Bronchial epithelial cell (primary cell): ENCODE measurements around the gene TSC22D3. TPM values are rescaled to one million over a fixed set of nuclear protein-coding genes. Genes with fewer than 3 reads are reported as not detected.

ENCODE experiments used
- DNase-seq: peaks from one replicate; pipeline ENCODE4 v3.0.0-alpha.2; 2010; ENCODE audit warnings: low read depth
- FAIRE-seq: peaks from 2 replicates; lab custom pipeline; 2011; peaks lifted over from hg19 to GRCh38; lab: Jason Lieb, UNC
- H3K27me3 ChIP-seq: 2 replicates; pipeline ENCODE4 v1.5.1; 2011; ENCODE audit warnings: low read length; ENCODE audit not compliant: control insufficient read depth, insufficient read depth
- H3K36me3 ChIP-seq: 2 replicates; pipeline ENCODE4 v1.5.1; 2011; ENCODE audit warnings: low read length; ENCODE audit not compliant: control insufficient read depth, insufficient read depth
- H3K4me3 ChIP-seq: 2 replicates; pipeline ENCODE4 v1.5.1; 2011; ENCODE audit warnings: mild to moderate bottlenecking, low read depth, low read length, control low read depth
- CTCF ChIP-seq: IDR thresholded peaks from 2 replicates; pipeline ENCODE4 v1.5.1; 2011; ENCODE audit warnings: mild to moderate bottlenecking, moderate library complexity, low read length, control low read depth, inconsistent platforms; ENCODE audit not compliant: insufficient read depth, severe bottlenecking
- total RNA-seq: library from RNA; depleted of rRNA; stranded (reverse); fragments of >200 nt; gene quantifications from 2 replicates; pipeline ENCODE4 v1.2.1, GENCODE V29; 2014

The TSC22D3 gene
- total RNA-seq, 1 donor from 2014 or later: 83.5 TPM

- no peak overlapping the region for H3K4me3 ChIP-seq
- FAIRE-seq (no peak), DNase-seq (no peak)
- no peaks in the 10 kb centered on the region for H3K36me3 ChIP-seq
- TF ChIP-seq CTCF: no peak
- H3K27me3 ChIP-seq: no peaks in the 10 kb centered on the region
Measured at GRCh38 chrX:107667426-107667825, 108.2 kb downstream of the TSC22D3 start.

- TF ChIP-seq CTCF: no peak
- FAIRE-seq: no peak
Measured at GRCh38 chrX:107666931-107667330, 108.7 kb downstream of the TSC22D3 start.

More at GRCh38 chrX:107666931-107667330, 108.7 kb downstream of the TSC22D3 start:
- DNase-seq: no peak
- no peaks in the 10 kb centered on the region for H3K36me3 ChIP-seq
- H3K4me3 ChIP-seq: no peak overlapping the region
- H3K27me3 ChIP-seq: no peaks in the 10 kb centered on the region

Other genes starting within 250 kb of the TSC22D3 start
- gene PRPS1, start 147.3 kb downstream of the TSC22D3 start, total RNA-seq: 11.8 and 15.0 TPM in 2 replicates
- not detected in 2 replicates for gene NCBP2L, start 1.9 kb upstream of the TSC22D3 start, total RNA-seq
- gene MID2, start 50.1 kb upstream of the TSC22D3 start, total RNA-seq: 21.9 and 28.8 TPM in 2 replicates
- gene TEX13B, start 206.6 kb upstream of the TSC22D3 start, total RNA-seq: not detected in 2 replicates